Esophagus muscularis mucosa (tissue), 3 donors: Measurements from ENCODE around the gene SLC24A3.

Experiments
- CTCF ChIP-seq, 3 experiments: fragments of 200-600 bp in 2 of 3; fragments of 450-650 bp in 1 of 3; sonication (generic) in 2 of 3; IDR thresholded peaks; one replicate each; pipeline ENCODE4 v1.5.1; 2017 to 2019; ENCODE audit warnings: antibody characterized with exemption in 3 of 3, mild to moderate bottlenecking in 2 of 3, moderate library complexity in 1 of 3
- EP300 ChIP-seq: sonication (generic); formaldehyde crosslinking; IDR thresholded peaks from one replicate; pipeline ENCODE4 v1.6.1; 2017; ENCODE audit warnings: antibody characterized with exemption

GRCh38 chr20:19486446-19486845 is 274.0 kb downstream of the SLC24A3 start:
- no peak for TF ChIP-seq EP300
- TF ChIP-seq CTCF (IDR thresholded peaks at IDR 0.05): no peak
